Loucy (cell line): ENCODE measurements around the gene SLC35E1.

Experiments used
- EZH2phosphoT487 ChIP-seq: fragments of 200-600 bp; IDR thresholded peaks from 2 replicates; pipeline ENCODE4 v1.6.1; 2018; ENCODE audit warnings: antibody characterized with exemption, mild to moderate bottlenecking, moderate library complexity, borderline replicate concordance
- TF ChIP-seq, protein P1 (sequence below): fragments of 200-600 bp; sonication (generic); conservative IDR thresholded peaks from 2 replicates; pipeline ENCODE4 v1.5.1; 2014; ENCODE audit warnings: mild to moderate bottlenecking, antibody characterized with exemption, low read length

DNA sequence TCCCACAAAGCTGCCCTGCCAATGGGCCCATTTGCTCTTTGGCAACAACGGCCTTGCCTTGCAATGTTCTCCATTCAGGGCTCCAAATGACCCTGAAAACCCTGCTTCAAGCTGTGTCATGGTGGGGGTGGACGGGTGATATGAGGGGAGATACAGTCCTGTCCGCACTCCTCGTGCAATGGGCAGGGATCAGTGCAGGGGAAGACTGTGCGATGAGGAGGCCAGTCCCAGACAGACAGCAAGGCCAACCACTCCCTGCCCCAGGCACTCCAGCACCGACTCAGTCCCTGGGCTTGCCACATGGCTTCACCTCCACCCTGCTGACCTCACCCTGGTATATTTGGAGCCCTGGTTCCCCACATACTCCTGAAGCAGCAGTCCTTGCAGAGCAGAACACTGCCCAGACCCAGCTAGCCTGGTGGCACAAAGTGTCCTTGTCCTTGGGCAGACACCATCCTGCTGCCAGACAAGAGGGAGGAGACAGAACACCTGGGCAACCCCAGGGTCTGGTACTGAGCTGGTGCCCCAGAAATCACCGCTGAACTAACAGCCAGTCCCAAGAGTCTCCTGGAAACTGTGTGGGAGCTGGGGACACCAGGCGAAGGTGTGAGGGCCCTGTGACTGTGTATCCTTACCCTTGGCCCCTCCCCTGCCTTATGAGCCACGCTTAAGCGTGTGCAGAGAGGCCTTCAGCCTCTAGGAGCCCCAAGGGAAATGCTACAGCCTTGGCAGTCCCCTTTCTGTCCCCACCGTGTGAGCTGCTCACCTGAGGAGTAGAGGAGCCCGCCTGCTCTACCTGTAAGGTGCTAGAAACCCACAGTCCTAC, 9.1 kb upstream of the SLC35E1 start:
- TF ChIP-seq, protein P1, sequence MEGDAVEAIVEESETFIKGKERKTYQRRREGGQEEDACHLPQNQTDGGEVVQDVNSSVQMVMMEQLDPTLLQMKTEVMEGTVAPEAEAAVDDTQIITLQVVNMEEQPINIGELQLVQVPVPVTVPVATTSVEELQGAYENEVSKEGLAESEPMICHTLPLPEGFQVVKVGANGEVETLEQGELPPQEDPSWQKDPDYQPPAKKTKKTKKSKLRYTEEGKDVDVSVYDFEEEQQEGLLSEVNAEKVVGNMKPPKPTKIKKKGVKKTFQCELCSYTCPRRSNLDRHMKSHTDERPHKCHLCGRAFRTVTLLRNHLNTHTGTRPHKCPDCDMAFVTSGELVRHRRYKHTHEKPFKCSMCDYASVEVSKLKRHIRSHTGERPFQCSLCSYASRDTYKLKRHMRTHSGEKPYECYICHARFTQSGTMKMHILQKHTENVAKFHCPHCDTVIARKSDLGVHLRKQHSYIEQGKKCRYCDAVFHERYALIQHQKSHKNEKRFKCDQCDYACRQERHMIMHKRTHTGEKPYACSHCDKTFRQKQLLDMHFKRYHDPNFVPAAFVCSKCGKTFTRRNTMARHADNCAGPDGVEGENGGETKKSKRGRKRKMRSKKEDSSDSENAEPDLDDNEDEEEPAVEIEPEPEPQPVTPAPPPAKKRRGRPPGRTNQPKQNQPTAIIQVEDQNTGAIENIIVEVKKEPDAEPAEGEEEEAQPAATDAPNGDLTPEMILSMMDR, result no peak
- TF ChIP-seq EZH2phosphoT487, result no peak
